ENCODE results near the gene ADGRL1.

DNA sequence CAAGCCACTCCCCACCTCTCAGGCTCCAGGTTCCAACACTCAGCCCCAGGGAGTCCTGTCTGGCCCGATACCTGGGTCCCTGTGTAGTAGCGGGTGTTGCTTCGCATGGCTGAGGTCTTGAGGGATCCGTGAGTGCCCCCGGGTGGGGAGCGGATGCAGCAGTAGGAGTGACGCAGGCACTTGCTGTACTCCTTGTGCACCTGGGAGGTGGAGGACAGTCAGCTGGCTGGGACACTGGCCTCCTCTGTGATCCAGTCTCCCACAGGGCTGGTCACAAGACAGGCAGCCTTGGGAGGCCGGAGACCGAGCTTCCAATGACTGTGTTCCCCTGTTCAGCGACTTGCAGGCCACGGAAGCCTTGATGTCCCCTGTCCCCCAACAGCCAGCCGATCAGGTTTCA is 53.3 kb downstream of the ADGRL1 start:
- TF ChIP-seq, protein P1, sequence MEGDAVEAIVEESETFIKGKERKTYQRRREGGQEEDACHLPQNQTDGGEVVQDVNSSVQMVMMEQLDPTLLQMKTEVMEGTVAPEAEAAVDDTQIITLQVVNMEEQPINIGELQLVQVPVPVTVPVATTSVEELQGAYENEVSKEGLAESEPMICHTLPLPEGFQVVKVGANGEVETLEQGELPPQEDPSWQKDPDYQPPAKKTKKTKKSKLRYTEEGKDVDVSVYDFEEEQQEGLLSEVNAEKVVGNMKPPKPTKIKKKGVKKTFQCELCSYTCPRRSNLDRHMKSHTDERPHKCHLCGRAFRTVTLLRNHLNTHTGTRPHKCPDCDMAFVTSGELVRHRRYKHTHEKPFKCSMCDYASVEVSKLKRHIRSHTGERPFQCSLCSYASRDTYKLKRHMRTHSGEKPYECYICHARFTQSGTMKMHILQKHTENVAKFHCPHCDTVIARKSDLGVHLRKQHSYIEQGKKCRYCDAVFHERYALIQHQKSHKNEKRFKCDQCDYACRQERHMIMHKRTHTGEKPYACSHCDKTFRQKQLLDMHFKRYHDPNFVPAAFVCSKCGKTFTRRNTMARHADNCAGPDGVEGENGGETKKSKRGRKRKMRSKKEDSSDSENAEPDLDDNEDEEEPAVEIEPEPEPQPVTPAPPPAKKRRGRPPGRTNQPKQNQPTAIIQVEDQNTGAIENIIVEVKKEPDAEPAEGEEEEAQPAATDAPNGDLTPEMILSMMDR (conservative IDR thresholded peaks at IDR 0.05 in 1 of 2, IDR thresholded peaks at IDR 0.05 in 1 of 2; ENCODE audit: low read depth in 1 of 2, low read length in 2 of 2) = no peak
- no peak for TF ChIP-seq EZH2 (IDR thresholded peaks at IDR 0.05; ENCODE audit: low read length, missing control alignments)
